ENCODE results near the gene STYK1.

GRCh38 chr12:10697156-10697555, 23.3 kb upstream of the STYK1 start:
- no peak for TF ChIP-seq CTCF (IDR thresholded peaks at IDR 0.05 in 2 of 3, conservative IDR thresholded peaks at IDR 0.05 in 1 of 3; ENCODE audit: insufficient read depth in 2 of 3, low read depth in 1 of 3, low read length in 3 of 3)
- TF ChIP-seq FOSL1 (tag; conservative IDR thresholded peaks at IDR 0.05) = no peak
- TF ChIP-seq NONO (IDR thresholded peaks at IDR 0.05; ENCODE audit: low read depth in 2 of 2, low read length in 1 of 2) = no peak
- no peak for TF ChIP-seq ZNF707 (CRISPR knock-in tag; conservative IDR thresholded peaks at IDR 0.05)
- TF ChIP-seq ELK1 (CRISPR knock-in tag; IDR thresholded peaks at IDR 0.05) = no peak
- no peak for TF ChIP-seq SP1 (CRISPR knock-in tag; IDR thresholded peaks at IDR 0.05)
- TF ChIP-seq NFIC (IDR thresholded peaks at IDR 0.05) = no peak
- TF ChIP-seq IRF2 (CRISPR knock-in tag; IDR thresholded peaks at IDR 0.05) = no peak
- TF ChIP-seq ZSCAN29 (IDR thresholded peaks at IDR 0.05) = no peak

Measured in K562 (cell line).